Measurements from ENCODE around the gene TBC1D22A. TPM values are rescaled to one million over a fixed set of nuclear protein-coding genes. Genes with fewer than 3 reads are reported as not detected.
A peak's percentile ranks its signal among the peaks of the same experiment; 100 is the strongest.

TBC1D22A gene
- total RNA-seq, 6 experiments from 2014 or later: 10.9 to 18.1 (median 14.0) TPM

GRCh38 chr22:47063071-47063509 is 300.6 kb downstream of the TBC1D22A start:
- ATAC-seq: no peak
- no peaks in the 10 kb centered on the region for H3K9me3 ChIP-seq
- H3K27ac ChIP-seq: no peak overlapping the region
- no peaks in the 10 kb centered on the region for H3K27me3 ChIP-seq
- WGBS (ENCODE audit: insufficient coverage, low coverage, low lambda C conversion rate, missing lambda C conversion rate): 87% methylated on average over 5 of the region's 14 CpGs
- DNase-seq: peak in 1 of 3 donors; percentile 37
- H3K4me3 ChIP-seq: no peak overlapping the region
- intact Hi-C loops (cut with DNase I): no loop called here
- peaks cover 0 to 5% (median 1%) of the 10 kb centered on the region in 4 donors for H3K36me3 ChIP-seq
- no peaks in the 10 kb centered on the region for H3K4me1 ChIP-seq
- no peak for TF ChIP-seq CTCF (IDR thresholded peaks at IDR 0.05)

- no peak for TF ChIP-seq CTCF (IDR thresholded peaks at IDR 0.05)
- no peak for TF ChIP-seq POLR2A (IDR thresholded peaks at IDR 0.05)
- WGBS (ENCODE audit: insufficient coverage, low coverage, low lambda C conversion rate, missing lambda C conversion rate): 100% methylated on average over 3 of the region's 10 CpGs
- no peaks in the 10 kb centered on the region for H3K9me3 ChIP-seq
- H3K27ac ChIP-seq: no peak overlapping the region
- intact Hi-C loops (cut with DNase I): no loop called here
- DNase-seq (no peak), ATAC-seq (no peak)
- no peaks in the 10 kb centered on the region for H3K4me1 ChIP-seq
- no peaks in the 10 kb centered on the region for H3K27me3 ChIP-seq
- peaks cover 0 to 5% (median 0%) of the 10 kb centered on the region in 4 donors for H3K36me3 ChIP-seq
- H3K4me3 ChIP-seq: no peak overlapping the region
Measured at GRCh38 chr22:47063606-47064005, 301.2 kb downstream of the TBC1D22A start.

GRCh38 chr22:47064016-47064415 is 301.6 kb downstream of the TBC1D22A start:
- Histone ChIP-seq H3K36me3 (peaks cover 0 to 5% (median 0%) of the 10 kb centered on the region in 4 donors), H3K27ac (no peak overlapping the region), H3K27me3 (no peaks in the 10 kb centered on the region), H3K4me1 (no peaks in the 10 kb centered on the region), H3K9me3 (no peaks in the 10 kb centered on the region), H3K4me3 (no peak overlapping the region)
- DNase-seq (peak in 1 of 3 donors; percentile 27), ATAC-seq (no peak)
- intact Hi-C loops (cut with DNase I): no loop called here
- TF ChIP-seq CTCF (IDR thresholded peaks at IDR 0.05) (no peak), POLR2A (IDR thresholded peaks at IDR 0.05) (no peak)
- WGBS (ENCODE audit: insufficient coverage, low coverage, low lambda C conversion rate, missing lambda C conversion rate): no CpG with 5 or more reads among the region's 19 CpGs

- no peak for ATAC-seq
- no peak for TF ChIP-seq POLR2A (IDR thresholded peaks at IDR 0.05)
- TF ChIP-seq CTCF (IDR thresholded peaks at IDR 0.05): no peak
- no peaks in the 10 kb centered on the region for H3K4me1 ChIP-seq
- no peaks in the 10 kb centered on the region for H3K9me3 ChIP-seq
- no peak overlapping the region for H3K4me3 ChIP-seq
- DNase-seq: peak in 1 of 3 donors; percentile 2
- no peak overlapping the region for H3K27ac ChIP-seq
- intact Hi-C loops (cut with DNase I): no loop called here
- 63% methylated on average over 9 of the region's 10 CpGs for WGBS (ENCODE audit: insufficient coverage, low coverage, low lambda C conversion rate, missing lambda C conversion rate)
- no peaks in the 10 kb centered on the region for H3K27me3 ChIP-seq
- peaks cover 0 to 5% (median 0%) of the 10 kb centered on the region in 4 donors for H3K36me3 ChIP-seq
Measured at GRCh38 chr22:47064416-47064815, 302.0 kb downstream of the TBC1D22A start.

Measured in right lobe of liver (tissue), 6 donors.